Motor neuron (in vitro differentiated cells): Measurements from ENCODE around the gene OPN1SW. TPM values are rescaled to one million over a fixed set of nuclear protein-coding genes. Genes with fewer than 3 reads are reported as not detected.

Source experiments
- ATAC-seq, 8 experiments: fragments of 200-7000 bp; cut with Tn5 transposase; replicated peaks in 6 of 8; 2 replicates each; pipeline ENCODE4 v1.8.0; 2021; ENCODE audit warnings: mild to moderate bottlenecking in 8 of 8, moderate library complexity in 8 of 8
- H3K27ac ChIP-seq, 2 donors: fragments of 250-450 bp; sonication (Bioruptor Pico); 2 replicates each; pipeline ENCODE4 v1.9.0; 2021; ENCODE audit warnings: antibody characterized with exemption in 2 of 2, mild to moderate bottlenecking in 2 of 2, moderate library complexity in 1 of 2
- H3K4me1 ChIP-seq, 2 donors: fragments of 250-450 bp; sonication (Bioruptor Pico); replicated peaks in 1 of 2; 2 replicates each; pipeline ENCODE4 v1.6.1; 2021; ENCODE audit warnings: antibody characterized with exemption in 2 of 2, mild to moderate bottlenecking in 2 of 2, moderate library complexity in 1 of 2
- H3K4me3 ChIP-seq, 5 donors: fragments of 250-450 bp; sonication (Bioruptor Pico); 2 replicates each; pipeline ENCODE4 v1.9.0; 2021; ENCODE audit warnings: antibody characterized with exemption in 5 of 5, mild to moderate bottlenecking in 5 of 5, moderate library complexity in 4 of 5
- WGBS, 10 experiments: fragments of 450-650 bp; shearing (Covaris generic); methylation state at CpG; one replicate each; pipeline ENCODE4 v1.0.0; 2022; 5-methylcytosine and 5-hydroxymethylcytosine counted together
- in situ Hi-C, 9 experiments: fragments of 400-800 bp; cut with MboI; loops; one replicate each; pipeline ENCODE4 v1.15.0; 2021; ENCODE audit warnings: low sequenced_read_pairs in 9 of 9, low pct_unique_long_range_greater_than_20kb in 2 of 9; ENCODE audit not compliant: unreplicated experiment in 9 of 9
- total RNA-seq, 8 experiments: library from RNA; unstranded; fragments of 300-600 nt; gene quantifications; 2 replicates each; pipeline versions ENCODE4 v1.2.3 to v1.2.4, GENCODE V29; 2022

Gene OPN1SW
- total RNA-seq, 8 experiments from 2014 or later, result 0.27 to 0.78 (median 0.43) TPM; not detected in 3

DNA sequence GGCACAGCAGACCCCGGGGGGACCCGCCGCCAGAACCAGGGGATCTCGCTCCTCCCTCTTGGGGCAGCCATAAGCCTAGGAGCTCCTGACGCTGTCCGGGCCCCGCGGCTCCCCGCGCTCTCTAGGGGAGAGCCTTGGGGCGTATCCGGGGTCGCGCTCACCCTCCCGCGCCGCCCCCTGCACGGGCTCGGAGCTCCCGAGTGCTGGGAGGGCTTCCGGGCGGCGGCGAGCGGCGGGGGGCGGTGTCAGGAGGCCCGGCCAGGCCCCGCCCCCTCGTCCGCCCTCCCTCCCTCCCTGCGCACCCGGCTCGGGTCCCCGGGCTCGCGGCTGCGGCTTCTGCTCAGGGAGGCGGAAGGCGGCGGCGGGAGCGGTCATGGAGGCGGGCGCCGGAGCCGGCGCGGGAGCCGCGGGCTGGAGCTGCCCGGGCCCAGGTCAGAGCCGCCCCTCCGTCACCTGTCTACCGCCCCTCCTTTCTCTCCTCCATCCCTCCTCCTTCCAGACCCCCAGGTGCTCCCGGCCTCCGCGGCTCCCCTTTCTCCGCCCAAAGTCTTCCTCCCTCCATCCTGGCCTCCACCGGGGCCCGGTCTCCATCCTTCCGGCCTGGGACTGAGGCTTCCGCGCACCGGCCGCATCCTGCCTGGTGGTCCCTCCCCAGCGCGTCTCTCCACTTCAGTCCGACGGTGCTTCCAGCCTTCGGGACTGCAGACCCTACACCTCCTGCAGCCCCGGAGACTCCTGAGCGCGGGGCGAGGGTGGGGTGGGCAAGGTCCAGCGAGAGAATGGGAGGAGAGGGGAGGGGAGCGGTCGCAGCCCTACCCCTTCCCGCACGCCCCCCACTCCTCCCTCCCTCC, 15.8 kb upstream of the OPN1SW start, which contains the start of gene CCDC136:
Gene CCDC136, plus strand, starts transcription at position 848 of the 851 bp plus-strand sequence. CDS start 444 bp downstream, outside the sequence.
- in situ Hi-C loops, result no loop called here
- H3K4me1 ChIP-seq, result peaks cover 14 to 15% of the 10 kb centered on the region in 2 donors
- ATAC-seq, result peak; percentile 80 to 95 (median 84)
- WGBS, 10 experiments, result no CpG with 5 or more reads among the region's 80 CpGs
- H3K27ac ChIP-seq, result peak within 1 kb of the TSS; percentile 24 to 62
- H3K4me3 ChIP-seq, result peak within 1 kb of the TSS; percentile 60 to 82 (median 70)

DNA sequence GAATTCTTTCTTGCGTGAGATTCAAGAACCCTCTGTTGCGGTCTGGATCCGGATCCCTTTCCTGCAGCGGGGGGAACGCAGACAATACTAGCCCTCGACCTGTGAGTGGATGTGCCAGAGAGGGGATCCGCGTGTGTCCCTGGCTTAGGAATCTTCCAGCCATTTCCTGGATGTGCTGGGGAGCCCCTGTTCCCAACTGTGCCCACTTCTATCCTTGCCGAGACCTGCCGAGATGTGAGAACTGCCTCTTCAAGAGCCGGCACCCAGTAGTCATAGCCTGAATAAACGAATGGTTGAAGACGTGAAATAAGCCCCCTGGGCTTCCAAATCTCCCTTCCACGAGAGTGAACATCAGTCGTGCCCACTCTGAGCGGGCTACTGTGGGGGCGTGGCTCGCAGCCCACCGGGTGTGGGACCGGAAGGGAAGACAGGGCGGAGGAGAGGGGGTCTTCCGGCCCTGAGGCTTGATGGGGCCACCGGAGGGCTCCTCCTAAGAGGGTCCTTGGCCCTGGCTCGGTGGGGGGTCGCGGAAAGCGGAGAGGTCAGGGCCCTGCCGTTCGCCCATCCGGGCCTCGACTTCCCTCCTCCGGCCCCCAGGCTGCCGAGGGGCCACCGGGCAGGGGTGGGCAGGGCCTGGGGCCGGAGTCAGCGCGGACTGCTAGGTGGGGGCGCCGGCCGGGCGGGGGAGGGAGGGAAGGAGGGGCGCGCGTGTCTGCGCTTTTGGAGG, 14.9 kb upstream of the OPN1SW start:
- H3K27ac ChIP-seq, result no peak overlapping the region
- peak overlapping the region; percentile 60 to 82 (median 70) for H3K4me3 ChIP-seq
- 34 to 100% (median 67%) methylated on average over 1 to 7 of the region's 45 CpGs; no CpG with 5 or more reads in 4 of the 10 experiments for WGBS, 10 experiments
- peak in 7 of 8 experiments; percentile 5 to 37 (median 13) for ATAC-seq
- peaks cover 14 to 15% of the 10 kb centered on the region in 2 donors for H3K4me1 ChIP-seq
- in situ Hi-C loops, result no loop called here

DNA sequence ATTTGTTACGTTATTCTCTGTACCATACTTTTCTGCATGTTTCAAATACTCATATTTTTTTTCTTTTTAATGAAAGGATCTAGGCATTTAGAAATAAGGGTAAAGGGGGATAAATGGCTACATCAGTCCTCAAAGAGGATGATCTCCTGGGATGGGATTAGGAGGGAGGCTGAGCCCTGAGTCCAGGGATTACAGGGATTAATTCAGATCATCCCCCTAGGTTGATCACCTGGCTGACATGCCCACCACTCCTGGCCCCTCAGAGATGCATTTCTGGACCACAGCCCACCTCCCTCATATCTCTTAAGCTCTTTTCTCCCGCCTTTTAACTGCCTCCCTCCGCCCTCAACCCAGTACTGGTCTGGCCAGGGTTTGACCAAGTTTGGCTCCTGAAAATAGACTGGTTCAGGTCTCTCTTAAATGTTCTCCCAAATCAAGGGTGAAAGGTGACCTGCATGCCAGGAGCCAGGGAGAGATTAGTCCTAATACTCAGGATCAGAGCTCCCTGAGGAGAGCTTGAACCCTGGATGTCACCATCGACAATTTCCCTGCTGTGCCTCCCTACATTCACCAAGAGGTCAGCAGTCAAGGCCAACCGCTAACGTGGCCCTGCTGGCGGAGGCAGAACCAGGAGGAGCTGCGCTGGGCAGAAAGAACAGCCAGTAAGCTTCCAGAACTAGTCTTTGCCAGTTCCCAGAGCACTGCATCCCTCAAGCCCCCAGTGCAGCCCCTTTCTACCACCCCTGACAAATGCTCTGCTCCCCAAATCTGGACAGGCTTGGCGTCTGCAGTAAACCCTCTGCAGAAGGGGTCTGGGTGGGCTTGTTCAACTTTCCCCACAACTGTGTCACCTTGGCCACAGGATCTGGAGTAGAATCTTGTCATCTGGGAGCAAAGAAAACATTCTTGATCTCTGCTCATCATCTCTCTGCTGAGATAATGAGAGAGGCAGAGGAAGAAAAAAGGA, 13.1 kb upstream of the OPN1SW start:
- WGBS, 10 experiments, result 13 to 100% (median 77%) methylated on average over 1 to 7 of the region's 9 CpGs
- H3K27ac ChIP-seq, result no peak overlapping the region
- H3K4me1 ChIP-seq, result peaks cover 14 to 15% of the 10 kb centered on the region in 2 donors
- H3K4me3 ChIP-seq, result no peak overlapping the region
- in situ Hi-C loops, result no loop called here
- ATAC-seq, result no peak

GRCh38 chr7:128785738-128786137, 10.1 kb upstream of the OPN1SW start:
- no peak for ATAC-seq
- in situ Hi-C loops, result no loop called here
- 62 to 100% (median 88%) methylated on average over 1 to 3 of the region's 3 CpGs; no CpG with 5 or more reads in 1 of the 10 experiments for WGBS, 10 experiments

DNA sequence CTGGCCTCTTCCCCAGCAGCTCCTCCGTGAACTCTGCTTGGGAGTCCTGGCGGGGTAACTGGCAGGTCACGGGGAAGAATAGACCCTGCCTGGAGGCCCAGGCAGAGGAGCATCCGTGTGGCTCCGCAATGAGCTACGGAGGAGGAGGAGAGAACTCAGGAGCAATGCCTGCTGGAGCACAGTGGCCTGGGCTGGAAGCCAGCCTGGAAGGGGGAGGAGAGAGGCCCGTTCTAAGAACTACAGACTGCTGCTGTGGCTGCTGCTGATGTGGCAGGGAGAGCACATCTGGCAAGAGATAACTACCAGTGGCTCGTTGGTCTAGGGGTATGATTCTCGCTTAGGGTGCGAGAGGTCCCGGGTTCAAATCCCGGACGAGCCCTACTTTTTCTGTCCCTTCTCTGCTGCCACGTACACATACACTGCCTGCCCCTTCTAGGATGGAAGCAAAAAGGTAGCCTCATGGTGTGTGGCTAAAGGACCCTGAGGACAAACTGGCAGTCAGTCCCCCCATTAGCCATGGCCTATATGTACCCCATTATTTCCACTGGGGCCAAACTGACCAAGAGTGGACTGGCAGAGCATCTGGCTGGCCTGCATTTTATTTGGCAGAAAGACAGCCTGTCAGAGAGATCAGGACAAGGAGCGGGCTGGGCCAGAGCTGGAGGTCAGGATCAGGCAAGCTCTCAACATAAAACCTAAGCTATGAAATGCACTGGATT, 7.7 kb upstream of the OPN1SW start:
- no peak overlapping the region for H3K4me3 ChIP-seq
- in situ Hi-C loops, result no loop called here
- WGBS, 10 experiments, result 8 to 60% (median 47%) methylated on average over 2 to 11 of the region's 15 CpGs; no CpG with 5 or more reads in 4 of the 10 experiments
- ATAC-seq, result peak; percentile 43 to 97 (median 86)
- no peak overlapping the region for H3K27ac ChIP-seq
- H3K4me1 ChIP-seq, result peaks cover 0 to 4% of the 10 kb centered on the region in 2 donors

More at GRCh38 chr7:128785738-128786137, 10.1 kb upstream of the OPN1SW start:
- Histone ChIP-seq H3K4me3 (no peak overlapping the region), H3K27ac (no peak overlapping the region), H3K4me1 (peaks cover 4 to 7% of the 10 kb centered on the region in 2 donors)

- peak in 1 of 8 experiments; percentile 36 for ATAC-seq
- WGBS, 10 experiments, result 0 to 100% (median 77%) methylated on average over 1 to 3 of the region's 3 CpGs; no CpG with 5 or more reads in 3 of the 10 experiments
- Histone ChIP-seq H3K4me3 (no peak overlapping the region), H3K4me1 (peaks cover 0 to 4% of the 10 kb centered on the region in 2 donors), H3K27ac (no peak overlapping the region)
- in situ Hi-C loops, result no loop called here
Observed at GRCh38 chr7:128781851-128782250, 6.3 kb upstream of the OPN1SW start.

- no peak overlapping the region for H3K27ac ChIP-seq
- in situ Hi-C loops, result no loop called here
- peaks cover 0 to 4% of the 10 kb centered on the region in 2 donors for H3K4me1 ChIP-seq
- H3K4me3 ChIP-seq, result no peak overlapping the region
- 0 to 100% (median 93%) methylated on average over 1 to 4 of the region's 5 CpGs for WGBS, 10 experiments
- no peak for ATAC-seq
Observed at GRCh38 chr7:128781126-128781525, 5.5 kb upstream of the OPN1SW start.

- Histone ChIP-seq H3K4me3 (no peak overlapping the region), H3K27ac (no peak overlapping the region), H3K4me1 (peaks cover 0 to 4% of the 10 kb centered on the region in 2 donors)
- in situ Hi-C loops, result no loop called here
- peak in 2 of 8 experiments; percentile 21 to 22 for ATAC-seq
- 100% methylated on average over 1 of the region's 5 CpGs; no CpG with 5 or more reads in 7 of the 10 experiments for WGBS, 10 experiments
Observed at GRCh38 chr7:128778946-128779345, 3.4 kb upstream of the OPN1SW start.

GRCh38 chr7:128777156-128778123, 1.8 kb upstream of the OPN1SW start:
- no peak for ATAC-seq
- no peak overlapping the region for H3K27ac ChIP-seq
- H3K4me1 ChIP-seq, result no peaks in the 10 kb centered on the region
- in situ Hi-C loops, result no loop called here
- 20 to 100% (median 81%) methylated on average over 1 to 5 of the region's 5 CpGs for WGBS, 10 experiments
- H3K4me3 ChIP-seq, result no peak overlapping the region

DNA sequence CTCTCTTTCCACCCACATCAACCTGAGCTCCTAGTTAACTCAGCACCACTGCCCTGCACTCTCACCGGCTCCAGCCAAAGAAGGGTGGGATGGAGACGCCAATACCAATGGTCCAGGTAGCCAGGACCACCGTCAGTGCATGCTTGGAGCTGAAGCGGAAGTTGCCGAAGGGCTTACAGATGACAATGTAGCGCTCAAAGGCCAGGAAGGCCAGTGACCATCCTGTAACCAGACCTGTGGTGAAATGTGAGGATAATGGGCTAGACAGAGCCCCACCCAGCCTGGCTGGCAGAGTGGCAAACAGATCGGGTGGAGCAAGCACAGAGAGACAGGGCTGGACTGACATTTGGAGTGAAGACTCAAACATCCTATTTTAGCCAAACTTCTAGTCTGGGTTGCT, 673 bp downstream of the OPN1SW start:
- peak in 4 of 8 experiments; percentile 10 to 45 (median 15) for ATAC-seq
- WGBS, 10 experiments, result 67 to 100% (median 80%) methylated on average over 1 to 3 of the region's 7 CpGs; no CpG with 5 or more reads in 4 of the 10 experiments
- no peaks in the 10 kb centered on the region for H3K4me1 ChIP-seq

More for the DNA sequence above, 673 bp downstream of the OPN1SW start:
- Histone ChIP-seq H3K4me3 (no peak overlapping the region), H3K27ac (no peak overlapping the region)
- in situ Hi-C loops, result no loop called here
